HG03060 (cell line): ENCODE results near the gene DDOST.
A peak's percentile ranks its signal among the peaks of the same experiment; 100 is the strongest.

Experiments used
- ATAC-seq: cut with Tn5 transposase; IDR thresholded peaks from one replicate; pipeline ENCODE4 v1.9.1; 2021; ENCODE audit warnings: low read depth, moderate number of reproducible peaks; ENCODE audit not compliant: unreplicated experiment

Gene DDOST

DNA sequence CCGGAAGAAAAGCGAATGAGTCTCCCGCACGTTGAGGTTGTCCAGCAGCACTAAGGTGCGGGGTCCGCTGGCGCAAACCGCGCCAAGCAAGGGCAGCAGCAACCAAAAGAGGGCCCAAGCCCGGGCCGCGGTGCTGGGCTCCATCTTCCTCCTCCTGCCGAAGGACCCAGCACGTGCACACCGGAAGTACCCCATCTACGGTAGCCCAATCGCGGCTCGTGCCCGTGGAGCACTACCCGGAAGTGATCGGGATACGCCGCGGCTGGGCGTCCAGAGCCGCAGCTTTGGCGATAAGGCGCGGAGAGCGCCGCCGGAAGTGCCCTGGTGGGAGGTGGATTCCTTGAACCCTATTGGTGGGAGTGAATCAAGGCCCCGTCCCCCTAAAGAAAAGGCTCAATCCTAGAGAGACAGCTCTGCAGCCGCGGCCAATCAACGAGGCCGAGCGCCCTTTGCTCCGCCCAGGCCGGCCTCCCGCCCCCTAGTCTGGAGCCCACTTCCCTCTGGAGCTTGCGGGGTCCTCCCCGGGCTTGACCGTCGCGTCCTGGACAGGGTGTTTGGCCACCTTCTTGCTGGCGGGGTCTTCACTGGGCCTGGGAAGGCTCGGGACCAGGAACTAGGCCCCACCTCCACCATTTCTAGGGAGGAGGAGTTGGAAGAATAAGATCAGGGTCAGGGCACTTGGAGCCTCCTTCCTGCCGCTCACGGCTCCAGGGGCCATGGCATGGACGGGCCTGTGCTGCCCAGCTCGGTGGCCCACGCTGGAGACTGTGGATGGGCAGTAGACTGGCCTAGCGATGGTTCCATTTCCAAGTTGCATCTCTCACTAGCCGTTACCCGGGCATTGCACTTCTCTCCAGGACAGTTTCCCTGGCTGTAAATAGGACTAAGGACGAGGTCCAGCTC is at the start of gene DDOST:
Gene DDOST, minus strand, starts transcription at position 163 of the 903 bp plus-strand sequence. Its CDS starts 19 bp downstream, at position 144.
- ATAC-seq: peak; percentile 94

DNA sequence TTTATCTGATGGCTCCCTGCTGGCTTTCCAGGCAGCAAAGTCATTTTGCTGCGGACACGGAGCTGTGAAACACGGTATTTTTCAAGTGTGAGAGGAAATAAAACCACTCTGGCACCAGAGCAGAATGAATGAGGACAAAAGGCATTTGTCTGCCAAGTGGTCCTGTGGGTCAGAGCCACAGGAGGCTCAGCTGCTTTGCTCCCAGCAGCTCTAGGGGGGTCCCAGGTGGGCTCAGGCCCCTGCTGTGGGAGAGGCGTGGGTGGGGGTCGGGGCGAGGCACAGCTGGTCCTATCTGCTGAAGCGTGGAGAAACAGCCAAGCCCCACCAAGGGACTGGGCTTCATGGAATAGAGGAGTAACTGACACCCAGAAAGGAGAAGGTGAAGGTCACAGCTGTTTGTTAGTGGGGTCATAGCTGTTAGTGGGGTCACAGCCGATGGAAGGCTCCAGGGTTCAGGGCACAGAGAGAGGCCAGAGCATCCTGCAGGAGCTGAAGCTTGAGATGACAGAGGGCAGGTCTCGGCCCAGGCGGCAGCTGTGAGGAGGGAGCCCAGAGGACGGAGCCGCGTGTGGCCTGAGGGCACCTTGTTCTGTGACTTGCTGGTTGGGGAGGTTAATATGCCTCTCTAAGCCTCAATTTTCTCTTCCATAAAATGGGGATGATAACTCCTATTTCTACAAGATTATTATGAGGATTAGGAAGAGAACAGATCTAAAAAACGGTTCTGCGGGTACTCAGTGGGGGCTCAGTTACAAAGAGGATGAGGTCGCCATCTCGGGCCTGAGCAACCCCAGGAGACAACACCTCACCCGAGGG is 49.5 kb upstream of the DDOST start:
- ATAC-seq: no peak

DNA sequence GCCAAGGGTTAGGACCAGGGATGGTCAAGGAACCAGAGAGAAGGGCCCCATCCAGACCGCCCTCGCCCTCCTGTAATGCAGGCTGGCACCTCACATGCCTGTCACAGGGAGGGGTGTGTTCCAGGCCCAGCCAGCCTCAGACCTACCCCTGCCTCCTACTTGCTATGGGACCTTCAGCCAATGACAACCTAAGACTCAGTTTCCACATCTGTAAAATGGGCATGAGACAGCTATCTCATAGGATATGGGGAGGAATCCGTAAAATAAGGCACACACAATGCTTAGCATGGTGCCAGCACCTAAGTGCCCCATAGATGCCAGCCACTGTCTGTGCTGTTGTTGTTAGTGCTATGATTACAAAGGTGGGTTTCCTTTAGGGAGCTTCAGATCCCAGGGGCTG is 48.7 kb upstream of the DDOST start:
- ATAC-seq: no peak

DNA sequence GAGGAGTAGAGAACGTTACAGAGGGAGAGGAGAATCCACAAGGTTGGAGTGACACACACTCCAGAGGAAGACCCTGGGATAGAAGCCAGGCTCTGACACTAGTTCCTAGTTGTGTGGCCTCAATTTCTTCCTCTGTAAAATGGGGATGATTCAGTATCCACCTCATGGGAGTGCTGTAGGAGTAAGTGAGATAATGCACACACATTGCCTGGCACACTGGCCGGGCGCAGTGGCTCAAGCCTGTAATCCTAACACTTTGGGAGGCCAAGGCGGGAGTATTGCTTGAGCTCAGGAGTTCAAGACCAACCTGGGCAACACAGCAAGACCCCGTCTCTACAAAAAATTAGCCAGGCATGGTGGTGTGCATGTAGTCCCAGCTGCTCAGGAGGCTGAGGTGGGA is 47.7 kb upstream of the DDOST start:
- ATAC-seq: no peak

DNA sequence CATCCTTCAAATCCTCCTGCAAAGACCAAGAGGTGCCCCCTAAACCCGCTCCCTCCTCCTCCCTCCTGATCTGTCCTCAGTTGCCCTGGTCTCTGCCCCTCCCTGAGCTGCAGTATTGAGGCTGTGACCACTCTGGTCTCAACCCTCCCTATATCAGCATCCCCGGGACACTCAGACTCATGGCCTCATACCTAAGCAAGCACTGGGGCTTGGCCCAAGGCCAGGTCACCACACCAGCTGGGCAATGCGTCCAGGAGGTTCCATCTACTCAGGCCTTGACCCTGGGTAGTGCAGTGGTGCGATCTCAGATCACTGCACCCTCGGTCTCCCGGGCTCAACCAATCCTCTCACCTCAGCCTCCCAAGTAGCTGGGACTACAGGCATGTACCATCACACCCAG is 46.9 kb upstream of the DDOST start:
- no peak for ATAC-seq

DNA sequence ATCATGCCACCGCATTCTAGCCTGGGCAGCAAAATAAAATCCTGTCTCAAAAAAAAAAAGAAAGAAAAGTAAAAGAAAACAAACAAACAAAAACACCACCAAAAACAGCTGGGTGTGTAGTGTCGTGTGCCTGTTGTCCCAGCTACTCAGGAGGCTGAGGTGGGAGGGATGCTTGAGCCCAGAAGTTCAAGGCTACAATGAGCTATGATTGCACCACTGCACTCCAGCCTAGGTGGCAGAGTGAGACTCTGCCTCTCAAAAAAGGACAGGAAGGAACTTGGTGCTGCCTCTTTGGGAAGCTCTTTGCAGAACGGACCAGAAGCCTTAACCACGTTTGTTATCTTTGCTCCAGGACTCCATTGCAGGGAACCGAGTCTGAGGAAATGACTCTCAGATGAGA is 45.7 kb upstream of the DDOST start:
- ATAC-seq: no peak

DNA sequence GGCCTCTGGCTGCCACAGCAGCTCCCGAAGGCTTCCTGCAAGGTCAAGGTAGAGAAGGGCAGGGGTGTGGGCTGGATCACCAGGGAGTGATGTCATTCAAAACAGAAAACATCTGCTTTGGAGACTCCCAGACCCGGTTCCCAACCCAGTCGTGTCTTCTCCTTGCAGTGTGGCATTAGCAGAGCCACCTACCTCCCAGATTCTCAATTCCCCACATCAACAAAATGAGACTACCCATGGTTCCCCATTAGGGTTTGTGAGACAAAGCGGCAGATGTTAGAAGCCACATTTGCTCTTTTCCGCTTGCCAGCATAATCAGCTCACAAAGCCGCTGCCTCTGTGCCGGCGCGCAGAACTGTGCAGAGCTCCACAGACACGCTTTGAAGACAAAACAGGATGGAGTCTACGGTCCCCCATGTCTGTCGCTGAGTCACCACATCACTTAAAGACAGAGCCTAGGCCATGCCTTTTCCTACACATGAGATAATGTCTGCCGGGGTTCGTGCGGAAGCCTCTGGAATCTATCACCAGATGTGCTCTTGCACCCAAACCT is 44.1 kb upstream of the DDOST start:
- ATAC-seq: no peak

DNA sequence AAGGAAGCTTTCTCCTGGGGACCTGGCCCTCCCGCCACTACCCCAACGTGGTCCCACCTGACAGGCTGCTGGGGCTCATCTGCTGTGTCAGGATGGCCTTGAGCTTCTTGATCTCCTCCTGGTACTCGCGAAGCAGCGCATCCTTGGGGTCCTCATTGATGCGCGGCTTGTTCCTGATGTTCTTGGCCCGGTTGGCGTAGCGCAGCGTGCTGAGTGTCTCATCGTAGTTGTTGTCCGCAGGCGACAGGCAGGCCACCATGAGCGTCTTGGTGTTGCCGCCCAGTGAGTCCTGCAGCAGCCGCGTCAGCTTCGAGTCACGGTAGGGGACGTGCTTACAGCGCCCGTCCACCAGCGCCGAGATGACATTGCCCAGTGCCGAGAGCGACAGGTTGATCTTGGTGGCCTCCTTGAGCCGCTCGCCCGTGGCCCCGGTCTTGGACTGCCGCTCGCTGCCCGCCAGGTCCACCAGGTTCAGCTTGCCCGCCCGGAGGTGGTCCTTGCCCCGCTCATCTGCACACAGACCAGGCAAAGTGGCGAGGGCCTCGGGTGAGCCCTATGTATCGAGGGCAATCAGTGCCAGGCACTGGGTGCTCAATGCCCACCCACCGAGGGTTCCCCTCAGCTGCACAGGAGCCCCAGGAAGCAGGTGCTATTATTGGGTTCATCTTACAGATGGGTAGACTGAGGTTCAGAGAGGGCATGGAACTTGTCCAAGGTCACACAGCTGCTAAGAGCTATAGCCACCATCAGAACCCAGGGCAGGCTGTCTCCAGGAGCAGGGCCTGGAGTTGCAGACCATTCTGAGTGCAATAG is 43.4 kb upstream of the DDOST start:
- no peak for ATAC-seq

DNA sequence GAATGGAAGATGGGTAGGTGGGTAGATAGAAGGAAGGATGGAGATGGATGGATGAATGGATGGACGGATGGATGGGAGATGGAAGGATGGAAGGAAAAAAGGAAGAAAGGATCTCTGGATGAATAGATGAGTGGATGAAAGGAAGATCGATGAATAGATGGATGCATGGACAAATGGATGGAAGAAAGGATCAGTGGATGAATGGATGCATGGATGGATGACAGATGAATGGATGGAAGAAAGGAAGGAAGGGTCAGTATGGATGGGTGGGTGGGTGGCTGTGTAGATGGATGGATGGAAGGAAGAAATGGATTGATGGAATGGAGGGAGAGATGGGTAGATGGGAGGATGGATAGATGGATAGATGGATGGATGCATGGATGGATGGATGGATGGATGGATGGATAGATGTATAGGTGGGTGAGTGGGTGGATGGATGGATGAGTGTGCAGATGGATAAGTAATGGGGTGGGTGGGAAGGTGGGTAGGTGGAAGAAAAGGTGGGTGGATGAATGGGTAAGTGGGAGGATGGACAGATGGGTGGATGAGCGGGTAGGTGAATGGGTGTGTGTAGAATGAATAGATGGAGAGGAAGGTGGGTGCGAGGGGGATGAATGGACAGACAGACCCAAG is 42.1 kb upstream of the DDOST start:
- no peak for ATAC-seq

DNA sequence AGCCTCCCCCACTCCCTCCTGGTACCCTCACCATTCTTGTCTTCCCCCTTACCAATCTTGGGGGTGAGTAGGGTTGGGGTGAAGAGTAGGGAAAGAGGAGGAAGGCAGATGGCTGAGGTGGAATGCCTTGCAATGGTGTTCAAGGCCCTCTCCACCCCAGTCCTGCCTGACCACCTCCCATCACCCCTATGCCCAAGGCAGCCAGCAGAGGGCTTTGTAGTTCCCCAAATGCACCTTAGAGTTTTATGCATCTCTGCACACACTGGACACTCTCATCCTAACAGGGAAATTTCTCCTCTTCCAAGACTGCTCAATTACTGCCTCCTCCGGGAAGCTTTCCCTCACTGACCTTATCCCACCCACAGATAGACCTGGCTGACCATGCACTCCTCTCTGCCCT is 41.2 kb upstream of the DDOST start:
- ATAC-seq: no peak

DNA sequence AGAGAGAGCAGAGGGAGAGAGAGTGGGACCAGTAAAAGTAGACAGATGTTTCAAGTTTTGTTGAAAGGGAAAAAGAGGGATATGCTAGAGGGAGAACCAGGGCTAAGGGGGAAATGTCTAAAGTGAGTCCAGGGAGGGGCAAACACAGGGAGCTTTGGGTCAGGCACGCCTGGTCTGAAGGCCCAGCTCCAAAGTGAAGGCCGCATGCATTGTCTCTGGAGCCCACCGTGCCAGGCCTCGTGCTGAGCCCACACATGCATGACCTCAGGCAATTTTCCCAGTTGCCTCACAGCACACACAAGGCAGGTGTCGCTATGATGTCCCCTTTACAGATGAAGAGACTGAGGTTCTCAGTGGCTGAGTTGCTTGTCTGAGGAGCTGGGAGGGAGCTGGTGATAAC is 40.7 kb upstream of the DDOST start:
- ATAC-seq: no peak

DNA sequence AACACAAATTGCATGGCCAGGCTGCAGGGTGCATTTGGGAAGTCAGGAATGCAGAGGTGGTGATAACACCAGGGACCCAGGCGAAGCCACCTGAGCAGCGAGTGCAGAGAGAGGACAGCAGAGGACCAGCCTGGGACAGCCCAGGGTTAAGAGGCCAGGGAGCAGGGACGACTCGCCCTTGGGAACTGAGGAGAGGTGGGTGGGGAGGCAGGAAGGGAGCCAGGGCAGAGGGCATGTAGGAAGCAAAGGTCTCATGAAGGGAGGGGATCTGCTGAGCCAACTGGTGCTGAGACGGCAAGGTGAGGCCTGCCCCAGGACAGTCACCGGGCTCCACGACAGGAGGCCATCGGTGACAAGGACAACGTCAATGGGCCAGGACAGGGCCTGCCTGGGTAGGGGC is 40.3 kb upstream of the DDOST start:
- ATAC-seq: no peak

DNA sequence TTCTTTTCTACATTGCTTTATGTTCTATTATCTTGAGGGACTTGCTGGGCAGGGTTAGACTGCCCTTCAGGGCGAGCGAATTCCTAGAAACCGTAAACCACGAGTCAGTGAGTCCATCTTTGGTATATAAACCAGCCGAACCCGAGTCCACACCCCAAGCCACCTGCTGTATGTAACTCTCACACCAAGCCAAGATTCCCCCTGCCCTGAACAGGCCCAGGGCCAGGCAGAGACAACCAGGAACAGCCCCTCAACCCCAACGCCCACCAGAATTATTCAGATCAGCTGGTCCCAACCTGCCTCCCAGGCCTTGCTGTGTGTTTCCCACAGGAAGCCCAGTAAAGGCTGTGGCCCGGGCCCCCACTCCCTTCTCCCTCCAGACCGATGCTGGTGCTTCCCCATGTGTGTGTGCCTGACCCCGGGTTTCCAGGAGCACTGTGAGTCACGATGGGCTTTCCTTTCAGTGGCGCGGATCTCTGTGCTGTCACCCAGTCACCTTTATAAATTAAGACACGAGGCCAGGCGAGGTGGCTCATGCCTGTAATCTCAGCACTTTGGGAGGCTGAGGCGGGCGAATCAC is 39.6 kb upstream of the DDOST start:
- ATAC-seq: no peak

DNA sequence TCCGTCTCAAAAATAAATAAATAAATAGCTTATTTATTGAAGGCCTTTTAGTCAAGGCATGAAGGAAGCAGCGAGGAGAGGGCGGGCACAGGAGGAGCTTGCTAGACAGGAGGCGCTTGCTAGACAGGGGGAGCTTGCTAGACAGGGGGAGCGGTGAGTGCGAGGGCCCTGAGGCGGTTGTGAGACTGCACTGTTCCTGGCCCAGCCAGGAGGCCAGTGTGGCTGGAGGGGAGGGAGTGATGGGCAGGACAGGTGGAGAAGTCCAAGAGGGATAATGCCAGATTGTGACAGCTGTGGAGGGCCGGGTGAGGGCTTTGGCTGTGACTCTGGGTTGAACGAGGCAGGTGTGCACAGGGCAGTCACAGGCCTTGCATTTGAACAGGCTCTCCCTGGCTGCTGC is 38.4 kb upstream of the DDOST start:
- ATAC-seq: no peak

DNA sequence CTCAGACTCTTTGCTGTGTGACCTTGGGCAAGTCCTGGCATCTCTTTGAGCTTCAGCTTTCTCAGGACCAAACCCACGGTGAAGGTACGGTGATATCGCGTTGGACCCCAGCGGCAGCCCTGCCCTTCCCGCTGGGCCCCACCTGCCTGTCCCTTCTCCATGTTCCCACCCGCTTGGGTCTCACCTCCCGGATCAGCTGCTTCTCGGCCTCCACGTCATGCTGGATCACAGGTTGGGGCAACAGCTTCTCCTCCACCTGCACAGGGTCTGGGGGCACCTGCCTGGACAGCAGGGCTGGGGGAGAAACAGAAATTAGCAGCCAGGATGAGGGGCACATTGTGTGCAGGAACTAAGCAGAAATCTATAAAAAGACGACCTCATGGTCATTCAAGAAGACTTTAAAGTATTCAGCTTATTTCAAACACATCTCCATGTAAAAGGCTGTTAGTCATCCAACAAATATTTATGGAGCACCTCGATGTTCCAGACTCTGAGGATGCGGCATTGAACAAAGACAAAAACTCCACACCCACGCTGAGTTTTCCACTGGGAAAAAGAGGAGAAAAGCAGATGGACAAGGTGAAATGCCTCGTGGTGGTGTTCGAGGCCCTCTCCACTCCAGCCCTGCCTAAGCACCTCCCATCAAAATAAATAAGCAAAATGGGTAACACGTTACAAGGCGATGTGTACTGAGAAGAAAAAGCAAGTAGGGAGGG is 37.2 kb upstream of the DDOST start:
- no peak for ATAC-seq

DNA sequence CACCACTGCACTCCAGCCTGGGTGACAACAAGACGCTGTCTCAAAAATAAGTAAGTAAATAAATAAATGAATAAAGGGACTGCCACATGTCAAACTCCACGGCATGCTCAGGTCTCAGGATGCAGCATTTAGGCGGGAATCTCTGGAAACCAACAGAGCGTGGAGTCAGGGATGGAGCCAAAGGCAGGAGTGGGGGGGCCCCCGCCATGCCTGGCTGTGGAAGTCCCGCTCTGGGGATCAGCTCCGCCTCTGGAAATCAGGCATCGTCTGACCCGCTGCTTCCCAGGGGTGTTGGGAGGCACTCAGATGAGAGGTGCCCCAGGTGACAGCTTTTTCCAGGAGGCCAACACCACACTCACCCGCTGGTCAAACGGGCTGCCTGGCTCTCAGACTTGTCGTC is 36.4 kb upstream of the DDOST start:
- no peak for ATAC-seq

DNA sequence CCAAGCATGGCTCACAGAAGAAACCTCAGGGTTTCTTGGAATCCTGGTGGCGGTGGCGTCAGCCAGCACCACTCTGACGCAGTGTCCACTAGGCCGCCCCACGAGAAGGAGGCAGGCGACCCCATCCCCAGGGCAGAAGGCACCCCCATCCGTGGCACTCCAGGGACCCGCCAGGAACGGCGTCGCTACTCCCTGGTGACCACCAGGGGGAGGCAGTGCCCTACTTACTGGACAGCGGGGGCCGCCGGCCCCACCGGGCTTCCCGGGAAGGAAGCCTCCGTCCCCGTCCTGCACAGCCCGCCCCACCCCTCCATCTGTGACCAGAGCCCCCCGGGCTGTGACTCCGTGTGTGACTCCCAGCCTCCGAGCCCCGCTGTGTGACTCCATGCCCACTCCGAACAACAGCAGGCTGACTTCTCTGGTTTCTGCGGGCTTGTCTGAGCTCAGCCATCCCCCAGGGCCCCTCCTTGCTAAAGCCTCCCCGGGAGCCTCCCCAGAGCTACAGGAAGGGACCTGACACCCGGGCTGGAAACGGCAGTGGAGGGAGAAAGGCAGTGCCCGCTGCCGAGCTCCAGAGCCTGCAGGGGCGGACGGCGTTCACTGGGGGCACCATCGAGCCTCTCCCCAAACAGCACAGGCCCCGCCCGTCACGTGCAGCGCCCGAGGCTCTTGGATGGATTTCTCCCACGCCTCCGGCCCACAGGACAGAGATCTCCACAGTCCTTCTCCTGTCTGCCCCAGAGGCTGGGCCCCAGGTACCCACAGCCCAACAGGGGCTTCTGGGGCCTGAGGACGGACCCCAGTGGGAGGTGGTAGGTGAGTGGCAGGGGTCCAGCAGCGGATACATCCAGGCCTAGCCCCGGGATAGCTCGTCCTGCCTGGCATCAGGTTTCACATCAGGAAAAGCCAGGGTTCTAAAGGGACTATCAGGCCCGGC is 35.5 kb upstream of the DDOST start:
- ATAC-seq: no peak

DNA sequence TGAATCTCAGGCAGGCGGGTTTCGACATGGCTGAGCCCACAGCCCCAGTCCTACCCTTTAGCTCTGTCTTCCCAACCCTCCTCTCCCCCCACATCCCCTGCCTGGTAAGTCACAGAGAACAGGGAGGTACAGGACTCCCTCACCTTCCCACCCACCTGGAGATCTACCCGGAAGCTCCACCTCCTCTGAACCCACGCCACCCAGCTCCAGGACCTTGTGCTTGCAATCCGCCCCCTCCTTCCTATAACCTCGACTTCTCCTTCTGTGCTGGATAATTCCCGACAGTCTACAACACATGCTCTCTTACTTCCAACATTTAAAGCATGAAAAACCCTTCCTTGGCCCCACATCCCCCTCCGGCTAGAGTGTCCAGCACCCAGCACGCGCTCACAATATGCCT is 34.3 kb upstream of the DDOST start:
- no peak for ATAC-seq
